Measurements from ENCODE around the gene CHST11. TPM values are rescaled to one million over a fixed set of nuclear protein-coding genes. Genes with fewer than 3 reads are reported as not detected.

CHST11 gene
- total RNA-seq, 1 donor, result 10.8 TPM

- no peak overlapping the region for H3K4me3 ChIP-seq (ENCODE audit: low read depth, low read length)
- TF ChIP-seq, protein P1, sequence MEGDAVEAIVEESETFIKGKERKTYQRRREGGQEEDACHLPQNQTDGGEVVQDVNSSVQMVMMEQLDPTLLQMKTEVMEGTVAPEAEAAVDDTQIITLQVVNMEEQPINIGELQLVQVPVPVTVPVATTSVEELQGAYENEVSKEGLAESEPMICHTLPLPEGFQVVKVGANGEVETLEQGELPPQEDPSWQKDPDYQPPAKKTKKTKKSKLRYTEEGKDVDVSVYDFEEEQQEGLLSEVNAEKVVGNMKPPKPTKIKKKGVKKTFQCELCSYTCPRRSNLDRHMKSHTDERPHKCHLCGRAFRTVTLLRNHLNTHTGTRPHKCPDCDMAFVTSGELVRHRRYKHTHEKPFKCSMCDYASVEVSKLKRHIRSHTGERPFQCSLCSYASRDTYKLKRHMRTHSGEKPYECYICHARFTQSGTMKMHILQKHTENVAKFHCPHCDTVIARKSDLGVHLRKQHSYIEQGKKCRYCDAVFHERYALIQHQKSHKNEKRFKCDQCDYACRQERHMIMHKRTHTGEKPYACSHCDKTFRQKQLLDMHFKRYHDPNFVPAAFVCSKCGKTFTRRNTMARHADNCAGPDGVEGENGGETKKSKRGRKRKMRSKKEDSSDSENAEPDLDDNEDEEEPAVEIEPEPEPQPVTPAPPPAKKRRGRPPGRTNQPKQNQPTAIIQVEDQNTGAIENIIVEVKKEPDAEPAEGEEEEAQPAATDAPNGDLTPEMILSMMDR (IDR thresholded peaks at IDR 0.05; ENCODE audit: insufficient read depth, low read length), result no peak
- DNase-seq (ENCODE audit: low read depth), result no peak
These were observed 277.0 kb downstream of the CHST11 start for GRCh38 chr12:104733717-104734175.

- no peak overlapping the region for H3K4me3 ChIP-seq (ENCODE audit: low read depth, low read length)
- no peak for DNase-seq (ENCODE audit: low read depth)
- TF ChIP-seq, protein P1 (IDR thresholded peaks at IDR 0.05; ENCODE audit: insufficient read depth, low read length), result no peak
These were observed 277.9 kb downstream of the CHST11 start for GRCh38 chr12:104734541-104735095.

- no peak for DNase-seq (ENCODE audit: low read depth)
These were observed 279.1 kb downstream of the CHST11 start for GRCh38 chr12:104735801-104736200.

GRCh38 chr12:104736307-104736706, 279.6 kb downstream of the CHST11 start:
- DNase-seq (ENCODE audit: low read depth), result peak; percentile 95
- TF ChIP-seq, protein P1 (IDR thresholded peaks at IDR 0.05; ENCODE audit: insufficient read depth, low read length), result peak; percentile 39

More at GRCh38 chr12:104735801-104736200, 279.1 kb downstream of the CHST11 start:
- TF ChIP-seq, protein P1 (IDR thresholded peaks at IDR 0.05; ENCODE audit: insufficient read depth, low read length), result no peak
- H3K4me3 ChIP-seq (ENCODE audit: low read depth, low read length), result no peak overlapping the region

GRCh38 chr12:104737113-104737512, 280.4 kb downstream of the CHST11 start:
- no peak for DNase-seq (ENCODE audit: low read depth)
- TF ChIP-seq, protein P1 (IDR thresholded peaks at IDR 0.05; ENCODE audit: insufficient read depth, low read length), result no peak
- no peak overlapping the region for H3K4me3 ChIP-seq (ENCODE audit: low read depth, low read length)

More at GRCh38 chr12:104736307-104736706, 279.6 kb downstream of the CHST11 start:
- no peak overlapping the region for H3K4me3 ChIP-seq (ENCODE audit: low read depth, low read length)

- TF ChIP-seq, protein P1 (IDR thresholded peaks at IDR 0.05; ENCODE audit: insufficient read depth, low read length), result no peak
- no peak for DNase-seq (ENCODE audit: low read depth)
- H3K4me3 ChIP-seq (ENCODE audit: low read depth, low read length), result no peak overlapping the region
These were observed 281.1 kb downstream of the CHST11 start for GRCh38 chr12:104737791-104738301.
